ENCODE results near the gene SIGLEC15. TPM values are rescaled to one million over a fixed set of nuclear protein-coding genes. Genes with fewer than 3 reads are reported as not detected.

Gene SIGLEC15
- total RNA-seq, 6 donors from 2014 or later = 0.44 to 0.59 (median 0.52) TPM; not detected in 3

GRCh38 chr18:45838302-45839070 lies 13.0 kb downstream of the SIGLEC15 start:
- H3K27me3 ChIP-seq = peaks cover 0 to 22% (median 6%) of the 10 kb centered on the region in 4 donors
- DNase-seq (peak in 1 of 2 donors; percentile 88), ATAC-seq (ENCODE audit: low FRiP score in 2 of 2) (peak in 1 of 2 donors; percentile 45)
- H3K36me3 ChIP-seq = no peaks in the 10 kb centered on the region
- TF ChIP-seq POLR2AphosphoS5 (IDR thresholded peaks at IDR 0.05) (no peak), POLR2A (IDR thresholded peaks at IDR 0.05) (no peak), CTCF (IDR thresholded peaks at IDR 0.05) (peak in 1 of 6 experiments; percentile 31)
- peak overlapping the region in 3 of 4 donors; percentile 20 to 46 (median 43) for H3K4me3 ChIP-seq
- peaks cover 20 to 29% (median 24%) of the 10 kb centered on the region in 4 donors for H3K4me1 ChIP-seq
- 16 to 43% methylated on average over 7 to 48 of the region's 53 CpGs for WGBS, 2 donors
- H3K27ac ChIP-seq = no peak overlapping the region
- no peaks in the 10 kb centered on the region for H3K9me3 ChIP-seq

- 57 to 58% methylated on average over 11 to 13 of the region's 13 CpGs for WGBS, 2 donors
- no peaks in the 10 kb centered on the region for H3K36me3 ChIP-seq
- no peak for TF ChIP-seq EP300 (IDR thresholded peaks at IDR 0.05)
- TF ChIP-seq CTCF (IDR thresholded peaks at IDR 0.05) = peak; percentile 25 to 54 (median 36)
- no peak overlapping the region for H3K4me3 ChIP-seq
- H3K4me1 ChIP-seq = peaks cover 20 to 29% (median 24%) of the 10 kb centered on the region in 4 donors
- H3K27ac ChIP-seq = no peak overlapping the region
- no peaks in the 10 kb centered on the region for H3K9me3 ChIP-seq
- peaks cover 0 to 22% (median 6%) of the 10 kb centered on the region in 4 donors for H3K27me3 ChIP-seq
- ATAC-seq (ENCODE audit: low FRiP score in 2 of 2) (peak; percentile 11 to 42), DNase-seq (no peak)
Measured at GRCh38 chr18:45839414-45840395, 14.2 kb downstream of the SIGLEC15 start.

- Histone ChIP-seq H3K4me3 (no peak overlapping the region), H3K27me3 (peaks cover 0 to 22% (median 6%) of the 10 kb centered on the region in 4 donors), H3K36me3 (no peaks in the 10 kb centered on the region), H3K9me3 (no peaks in the 10 kb centered on the region), H3K4me1 (peaks cover 20 to 28% (median 24%) of the 10 kb centered on the region in 4 donors), H3K27ac (no peak overlapping the region)
- no peak for DNase-seq
- TF ChIP-seq EP300 (IDR thresholded peaks at IDR 0.05) (no peak), CTCF (IDR thresholded peaks at IDR 0.05) (no peak), POLR2AphosphoS5 (IDR thresholded peaks at IDR 0.05) (no peak), POLR2A (IDR thresholded peaks at IDR 0.05) (no peak)
- WGBS, 2 donors = 76% methylated on average over 17 of the region's 17 CpGs
- no peak for ATAC-seq (ENCODE audit: low FRiP score in 2 of 2)
Measured at GRCh38 chr18:45841060-45841764, 15.7 kb downstream of the SIGLEC15 start.

GRCh38 chr18:45841765-45842442 lies 16.4 kb downstream of the SIGLEC15 start:
- 93 to 96% methylated on average over 12 of the region's 12 CpGs for WGBS, 2 donors
- TF ChIP-seq POLR2A (IDR thresholded peaks at IDR 0.05) = no peak
- TF ChIP-seq POLR2AphosphoS5 (IDR thresholded peaks at IDR 0.05) = no peak
- no peak for TF ChIP-seq EP300 (IDR thresholded peaks at IDR 0.05)
- TF ChIP-seq CTCF (IDR thresholded peaks at IDR 0.05) = no peak
- ATAC-seq (ENCODE audit: low FRiP score in 2 of 2) = no peak
- Histone ChIP-seq H3K36me3 (no peaks in the 10 kb centered on the region), H3K9me3 (no peaks in the 10 kb centered on the region), H3K27me3 (peaks cover 0 to 21% (median 6%) of the 10 kb centered on the region in 4 donors), H3K27ac (no peak overlapping the region), H3K4me3 (no peak overlapping the region), H3K4me1 (peaks cover 20 to 24% (median 24%) of the 10 kb centered on the region in 4 donors)
- DNase-seq = no peak
